CD4-positive, alpha-beta T cell (primary cell): Measurements from ENCODE around the gene MAP3K5. TPM values are rescaled to one million over a fixed set of nuclear protein-coding genes. Genes with fewer than 3 reads are reported as not detected.

ENCODE experiments used
- ATAC-seq: fragments of 200-7000 bp; cut with Tn5 transposase; one replicate; pipeline ENCODE4 v1.10.0; 2022; ENCODE audit warnings: mild to moderate bottlenecking; ENCODE audit not compliant: poor library complexity
- CTCF ChIA-PET: fragments of 350-600 bp; sonication (Branson Sonifier 250); formaldehyde crosslinking; loops from one replicate; lab custom pipeline; 2021; ENCODE audit warnings: antibody characterized with exemption, inconsistent platforms; lab: Charles Lee
- POLR2A ChIA-PET: fragments of 350-600 bp; sonication (Branson Sonifier 250); formaldehyde crosslinking; loops from one replicate; lab custom pipeline; 2021; ENCODE audit warnings: antibody characterized with exemption, inconsistent platforms; lab: Charles Lee
- DNase-seq, 14 experiments: peaks; one replicate each; pipeline ENCODE4 v3.0.0-alpha.2; 2013 to 2020; ENCODE audit warnings: mixed read lengths in 2 of 14
- H3K27ac ChIP-seq, 2 donors: one replicate each; pipeline versions ENCODE4 v1.5.1 to v1.7.0; 2013; ENCODE audit warnings: low read length in 2 of 2, low read depth in 1 of 2, mild to moderate bottlenecking in 1 of 2
- H3K27me3 ChIP-seq, 2 experiments: 1 replicate in 1 of 2; 2 replicates in 1 of 2; pipeline versions ENCODE4 v1.6.1 to v1.7.0; 2013; ENCODE audit warnings: low read length in 2 of 2, control low read depth in 1 of 2, mild to moderate bottlenecking in 1 of 2, moderate library complexity in 1 of 2; ENCODE audit not compliant: insufficient read depth in 2 of 2, control insufficient read depth in 1 of 2
- H3K36me3 ChIP-seq: one replicate; pipeline ENCODE4 v1.6.1; 2013; ENCODE audit warnings: low read length, control low read depth; ENCODE audit not compliant: insufficient read depth
- H3K4me1 ChIP-seq: one replicate; pipeline ENCODE4 v1.6.1; 2013; ENCODE audit warnings: low read length, control low read depth; ENCODE audit not compliant: insufficient read depth
- H3K4me3 ChIP-seq: one replicate; pipeline ENCODE4 v1.5.1; 2013; ENCODE audit warnings: mild to moderate bottlenecking, low read length, moderate library complexity
- H3K9me3 ChIP-seq, 2 experiments: 1 replicate in 1 of 2; 2 replicates in 1 of 2; pipeline versions ENCODE4 v1.6.1 to v1.7.0; 2013; ENCODE audit warnings: low read length in 2 of 2, mild to moderate bottlenecking in 2 of 2, control low read depth in 1 of 2, moderate library complexity in 1 of 2; ENCODE audit not compliant: control insufficient read depth in 1 of 2, insufficient read depth in 1 of 2
- H3K27ac Mint-ChIP-seq: one replicate; pipeline ENCODE4 v1.8.0; 2020; ENCODE audit warnings: mixed read lengths
- H3K27me3 Mint-ChIP-seq: one replicate; pipeline ENCODE4 v1.8.0; 2021; ENCODE audit warnings: mixed read lengths
- H3K36me3 Mint-ChIP-seq: one replicate; pipeline ENCODE4 v1.8.0; 2021; ENCODE audit warnings: low read depth, mixed read lengths
- H3K4me1 Mint-ChIP-seq: one replicate; pipeline ENCODE4 v1.8.0; 2021; ENCODE audit warnings: low read depth, mixed read lengths
- H3K4me3 Mint-ChIP-seq: one replicate; pipeline ENCODE4 v1.8.0; 2020; ENCODE audit warnings: mild to moderate bottlenecking, mixed read lengths
- H3K9me3 Mint-ChIP-seq: one replicate; pipeline ENCODE4 v1.8.0; 2020; ENCODE audit warnings: mixed read lengths
- CTCF ChIP-seq: fragments of 200-600 bp; IDR thresholded peaks from one replicate; pipeline ENCODE4 v1.8.0; 2022; ENCODE audit warnings: antibody characterized with exemption, mild to moderate bottlenecking
- intact Hi-C, 2 experiments: fragments of 100-400 bp; cut with DNase I in 1 of 2; cut with micrococcal nuclease in 1 of 2; formaldehyde crosslinking; loops; one replicate each; pipeline versions ENCODE4 v1.15.1 to v1.9.0; 2023 to 2025; cut with DNase I, micrococcal nuclease
- total RNA-seq, 174 experiments: library from RNA in 2 of 174; stranded (reverse) in 2 of 174; gene quantifications; one replicate each; pipeline ENCODE4 v1.2.3 and lab custom pipeline; 2021 to 2026

MAP3K5 gene
- total RNA-seq, 2 experiments from 2014 or later, result 12.9 to 14.1 TPM

GRCh38 chr6:136676075-136676474 is 116.2 kb downstream of the MAP3K5 start:
- no peak overlapping the region for H3K4me3 ChIP-seq
- Mint-ChIP-seq H3K27ac (no peak overlapping the region), H3K4me1 (no peaks in the 10 kb centered on the region), H3K9me3 (peaks cover 4% of the 10 kb centered on the region), H3K36me3 (peaks cover 41% of the 10 kb centered on the region), H3K4me3 (no peak overlapping the region), H3K27me3 (no peaks in the 10 kb centered on the region)
- intact Hi-C loops, result no loop called here
- no peak overlapping the region for H3K27ac ChIP-seq
- DNase-seq (no peak), ATAC-seq (no peak)
- H3K27me3 ChIP-seq, result no peaks in the 10 kb centered on the region
- ChIA-PET CTCF (interaction anchor here (0.8 kb wide), 1 partner anchor 116 kb away, joined by 4 read pairs; the partner anchor contains the start of gene MAP3K5), POLR2A (no interaction called here)
- H3K9me3 ChIP-seq, result no peaks in the 10 kb centered on the region
- H3K4me1 ChIP-seq, result no peaks in the 10 kb centered on the region
- TF ChIP-seq CTCF, result no peak
- H3K36me3 ChIP-seq, result peaks cover 10% of the 10 kb centered on the region

GRCh38 chr6:136673571-136673970 is 118.7 kb downstream of the MAP3K5 start:
- TF ChIP-seq CTCF, result no peak

GRCh38 chr6:136672144-136672543 is 120.1 kb downstream of the MAP3K5 start:
- Mint-ChIP-seq H3K27me3 (no peaks in the 10 kb centered on the region), H3K4me1 (no peaks in the 10 kb centered on the region), H3K27ac (no peak overlapping the region), H3K9me3 (peaks cover 4% of the 10 kb centered on the region), H3K36me3 (peaks cover 36% of the 10 kb centered on the region), H3K4me3 (no peak overlapping the region)
- Histone ChIP-seq H3K9me3 (no peaks in the 10 kb centered on the region), H3K4me3 (no peak overlapping the region), H3K27me3 (no peaks in the 10 kb centered on the region), H3K4me1 (no peaks in the 10 kb centered on the region), H3K36me3 (peaks cover 22% of the 10 kb centered on the region), H3K27ac (no peak overlapping the region)
- POLR2A ChIA-PET, result interaction anchor here (1.0 to 1.5 kb wide), 2 partner anchors 13 to 120 kb away, joined by 3 to 5 read pairs; partner anchors contain the start of gene MAP3K5
- ATAC-seq (no peak), DNase-seq (no peak)
- CTCF ChIA-PET, result interaction anchor here (0.7 to 1.5 kb wide), 2 partner anchors 11 to 120 kb away, joined by 3 read pairs; partner anchors contain the start of gene MAP3K5
- TF ChIP-seq CTCF, result no peak
- intact Hi-C loops, result no loop called here

More at GRCh38 chr6:136673571-136673970, 118.7 kb downstream of the MAP3K5 start:
- ATAC-seq, result no peak
- Histone ChIP-seq H3K27me3 (no peaks in the 10 kb centered on the region), H3K4me1 (no peaks in the 10 kb centered on the region), H3K36me3 (peaks cover 18% of the 10 kb centered on the region), H3K4me3 (no peak overlapping the region), H3K27ac (no peak overlapping the region), H3K9me3 (no peaks in the 10 kb centered on the region)
- intact Hi-C loops, result no loop called here
- Mint-ChIP-seq H3K27me3 (no peaks in the 10 kb centered on the region), H3K27ac (no peak overlapping the region), H3K9me3 (peaks cover 4% of the 10 kb centered on the region), H3K4me1 (no peaks in the 10 kb centered on the region), H3K4me3 (no peak overlapping the region), H3K36me3 (peaks cover 41% of the 10 kb centered on the region)
- DNase-seq, result no peak
- ChIA-PET POLR2A (interaction anchor here (1.5 kb wide), 1 partner anchor 119 kb away, joined by 5 read pairs; the partner anchor contains the start of gene MAP3K5), CTCF (interaction anchor here (1.3 kb wide), 1 partner anchor 119 kb away, joined by 3 read pairs; the partner anchor contains the start of gene MAP3K5)
